ENCODE data around the gene PLPPR1.
"Not testable (repeated sequence)": the region's sequence is repeated elsewhere in the genome, so short reads cannot be mapped to it uniquely, and the experiment has no call there.

- TF ChIP-seq GATAD2A (CRISPR knock-in tag; IDR thresholded peaks at IDR 0.05); JUND (CRISPR knock-in tag; IDR thresholded peaks at IDR 0.05); FOXM1 (CRISPR knock-in tag; IDR thresholded peaks at IDR 0.05); REPIN1 (CRISPR knock-in tag; IDR thresholded peaks at IDR 0.05; ENCODE audit: borderline replicate concordance, low read depth); ZC3H13 (CRISPR knock-in tag; IDR thresholded peaks at IDR 0.05); ZNF549 (CRISPR knock-in tag; IDR thresholded peaks at IDR 0.05): not testable (repeated sequence)
- TF ChIP-seq, protein P1, sequence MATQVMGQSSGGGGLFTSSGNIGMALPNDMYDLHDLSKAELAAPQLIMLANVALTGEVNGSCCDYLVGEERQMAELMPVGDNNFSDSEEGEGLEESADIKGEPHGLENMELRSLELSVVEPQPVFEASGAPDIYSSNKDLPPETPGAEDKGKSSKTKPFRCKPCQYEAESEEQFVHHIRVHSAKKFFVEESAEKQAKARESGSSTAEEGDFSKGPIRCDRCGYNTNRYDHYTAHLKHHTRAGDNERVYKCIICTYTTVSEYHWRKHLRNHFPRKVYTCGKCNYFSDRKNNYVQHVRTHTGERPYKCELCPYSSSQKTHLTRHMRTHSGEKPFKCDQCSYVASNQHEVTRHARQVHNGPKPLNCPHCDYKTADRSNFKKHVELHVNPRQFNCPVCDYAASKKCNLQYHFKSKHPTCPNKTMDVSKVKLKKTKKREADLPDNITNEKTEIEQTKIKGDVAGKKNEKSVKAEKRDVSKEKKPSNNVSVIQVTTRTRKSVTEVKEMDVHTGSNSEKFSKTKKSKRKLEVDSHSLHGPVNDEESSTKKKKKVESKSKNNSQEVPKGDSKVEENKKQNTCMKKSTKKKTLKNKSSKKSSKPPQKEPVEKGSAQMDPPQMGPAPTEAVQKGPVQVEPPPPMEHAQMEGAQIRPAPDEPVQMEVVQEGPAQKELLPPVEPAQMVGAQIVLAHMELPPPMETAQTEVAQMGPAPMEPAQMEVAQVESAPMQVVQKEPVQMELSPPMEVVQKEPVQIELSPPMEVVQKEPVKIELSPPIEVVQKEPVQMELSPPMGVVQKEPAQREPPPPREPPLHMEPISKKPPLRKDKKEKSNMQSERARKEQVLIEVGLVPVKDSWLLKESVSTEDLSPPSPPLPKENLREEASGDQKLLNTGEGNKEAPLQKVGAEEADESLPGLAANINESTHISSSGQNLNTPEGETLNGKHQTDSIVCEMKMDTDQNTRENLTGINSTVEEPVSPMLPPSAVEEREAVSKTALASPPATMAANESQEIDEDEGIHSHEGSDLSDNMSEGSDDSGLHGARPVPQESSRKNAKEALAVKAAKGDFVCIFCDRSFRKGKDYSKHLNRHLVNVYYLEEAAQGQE (IDR thresholded peaks at IDR 0.05; ENCODE audit: borderline replicate concordance in 1 of 2, low read depth in 1 of 2, low read length in 2 of 2), result not testable (repeated sequence)
Observed at GRCh38 chr9:101039581-101039980, 11.1 kb downstream of the PLPPR1 start.
